K562 (cell line): ENCODE data around the gene CNTNAP3B. TPM values are rescaled to one million over a fixed set of nuclear protein-coding genes. Genes with fewer than 3 reads are reported as not detected.
"Not testable (repeated sequence)": the region's sequence is repeated elsewhere in the genome, so short reads cannot be mapped to it uniquely, and the experiment has no call there.

Experiments used
- ATAC-seq: fragments of 200-7000 bp; cut with Tn5 transposase; 3 replicates; pipeline ENCODE4 v1.9.1; 2020; ENCODE audit warnings: moderate library complexity
- BruUV-seq: library from RNA; stranded (reverse); fragments of 400-500 nt; replicated peaks from 2 replicates; lab custom pipeline; 2021; lab: Mats Ljungman, UMichigan
- CTCF ChIA-PET: fragments of 300-600 bp; formaldehyde crosslinking; extraction: SDS; loops from one replicate; lab custom pipeline; 2021; ENCODE audit warnings: low intra/inter-chr PET ratio; lab: Yijun Ruan, JAX
- POLR2A ChIA-PET: fragments of 300-600, 350-650 bp; sonication (Branson Sonifier 250); formaldehyde crosslinking; extraction: SDS; loops from one replicate; lab custom pipeline; 2021; ENCODE audit warnings: antibody characterized with exemption, inconsistent platforms; lab: Yijun Ruan, JAX
- DNase-seq, 4 experiments: peaks; one replicate each; pipeline versions ENCODE4 v3.0.0 to v3.0.0-alpha.2; 2011 to 2018; ENCODE audit warnings: low spot score in 3 of 4, mixed read lengths in 3 of 4; ENCODE audit errors: extremely low read depth in 1 of 4
- FAIRE-seq: peaks from 2 replicates; lab custom pipeline; 2011; peaks lifted over from hg19 to GRCh38; lab: Jason Lieb, UNC
- H2AFZ ChIP-seq: 2 replicates; pipeline ENCODE4 v1.6.0; 2011; ENCODE audit warnings: low read depth, low read length, control low read depth, inconsistent platforms
- H3K27ac ChIP-seq: fragments of 200-600 bp; 3 replicates; pipeline ENCODE4 v1.8.0; 2011; ENCODE audit warnings: low read depth, mild to moderate bottlenecking, control low read depth, inconsistent platforms, low read length, moderate library complexity, mixed read lengths; ENCODE audit errors: extremely low read depth
- H3K27me3 ChIP-seq, 2 experiments: fragments of 300-600 bp in 1 of 2; 2 replicates in 1 of 2; 3 replicates in 1 of 2; pipeline versions ENCODE4 v1.6.0 to v1.8.0; 2011; ENCODE audit warnings: inconsistent platforms in 2 of 2, low read length in 2 of 2, mild to moderate bottlenecking in 1 of 2, mixed read lengths in 1 of 2, moderate library complexity in 1 of 2; ENCODE audit not compliant: control insufficient read depth in 2 of 2, insufficient read depth in 2 of 2
- H3K36me3 ChIP-seq: fragments of 300-600 bp; 3 replicates; pipeline ENCODE4 v1.8.0; 2011; ENCODE audit warnings: mild to moderate bottlenecking, low read length, inconsistent platforms; ENCODE audit not compliant: control insufficient read depth, insufficient read depth
- H3K4me1 ChIP-seq, 2 experiments: fragments of 200-600 bp in 1 of 2; replicated peaks in 1 of 2; 2 replicates in 1 of 2; 3 replicates in 1 of 2; pipeline versions ENCODE4 v1.5.1 to v1.8.0; 2011; ENCODE audit warnings: inconsistent platforms in 2 of 2, low read length in 2 of 2, mild to moderate bottlenecking in 1 of 2, mixed read lengths in 1 of 2, moderate library complexity in 1 of 2; ENCODE audit not compliant: control insufficient read depth in 2 of 2, insufficient read depth in 2 of 2
- H3K4me2 ChIP-seq: 2 replicates; pipeline ENCODE4 v1.6.1; 2011; ENCODE audit warnings: low read length, control low read depth, inconsistent platforms, mixed read lengths; ENCODE audit not compliant: insufficient read depth
- H3K4me3 ChIP-seq: fragments of 200-600 bp; sonication (generic), shearing (Covaris generic); 2 replicates; pipeline ENCODE4 v1.5.1; 2016; ENCODE audit warnings: control low read depth, inconsistent platforms
- H3K79me2 ChIP-seq: fragments of 200-600 bp; 3 replicates; pipeline ENCODE4 v1.8.0; 2011; ENCODE audit warnings: low read length, inconsistent platforms; ENCODE audit not compliant: control insufficient read depth, insufficient read depth
- H3K9ac ChIP-seq, 2 experiments: 2 replicates each; pipeline versions ENCODE4 v1.6.0 to v1.6.1; 2011; ENCODE audit warnings: low read depth in 2 of 2, low read length in 2 of 2, control low read depth in 1 of 2, inconsistent platforms in 1 of 2, mild to moderate bottlenecking in 1 of 2, mixed read lengths in 1 of 2; ENCODE audit not compliant: insufficient read depth in 1 of 2
- H3K9me1 ChIP-seq: one replicate; pipeline ENCODE4 v1.6.0; 2011; ENCODE audit warnings: inconsistent platforms, mild to moderate bottlenecking, low read length, moderate library complexity; ENCODE audit not compliant: control insufficient read depth, insufficient read depth
- H3K9me3 ChIP-seq: replicated peaks from 2 replicates; pipeline ENCODE4 v1.5.1; 2011; ENCODE audit warnings: low read depth, low read length, inconsistent platforms; ENCODE audit not compliant: control insufficient read depth, insufficient read depth
- H4K20me1 ChIP-seq: replicated peaks from 2 replicates; pipeline ENCODE4 v1.6.1; 2011; ENCODE audit warnings: low read length, inconsistent platforms, mixed read lengths; ENCODE audit not compliant: control insufficient read depth, insufficient read depth
- WGBS: fragments of 100-300 bp; shearing (Covaris generic); methylation state at CpG from one replicate; pipeline ENCODE4 v1.1.6; 2016; ENCODE audit warnings: low coverage, mixed read lengths; ENCODE audit not compliant: insufficient coverage; ENCODE audit errors: missing lambda C conversion rate; 5-methylcytosine and 5-hydroxymethylcytosine counted together
- in situ Hi-C: fragments of 300-500 bp; cut with MboI; formaldehyde crosslinking; loops from 4 replicates; pipeline ENCODE4 v1.15.0; 2018; ENCODE audit warnings: inconsistent platforms, mixed read lengths
- intact Hi-C: fragments of 100-400 bp; cut with micrococcal nuclease; formaldehyde crosslinking; loops from 2 replicates; pipeline ENCODE4 v1.14.2; 2022
- polyA plus RNA-seq, 8 experiments: library from polyadenylated mRNA; depleted of rRNA in 4 of 8; stranded (reverse) in 5 of 8; unstranded in 3 of 8; fragments of >200 nt; fragmentation: Nextera tagmentation in 2 of 8; fragmentation: Illumina TruSeq in 1 of 8; extraction: Ambion mirVana in 2 of 8; extraction: Trizol in 1 of 8; gene quantifications; 2 replicates each; pipeline versions ENCODE4 v1.2.1 to v1.2.3, GENCODE V29; 2011 to 2014; ENCODE audit warnings: inconsistent platforms in 1 of 8, missing spikeins in 1 of 8
- total RNA-seq, 7 experiments: library from RNA; depleted of rRNA in 6 of 7; stranded (reverse); fragments of >200 nt in 6 of 7; fragmentation: Illumina TruSeq in 2 of 7; extraction: Trizol in 2 of 7; gene quantifications; 2 replicates each; pipeline versions ENCODE4 v1.2.1 to v1.2.3, GENCODE V29; 2011 to 2021; ENCODE audit warnings: low replicate concordance in 1 of 7

CNTNAP3B gene
- total and polyA plus RNA-seq, 9 of the 15 experiments (the other 6 are each of a cell fraction or from before 2014, with no cell fraction given), result 0.27 to 1.5 (median 1.00) TPM

- H3K9me1 ChIP-seq, BruUV-seq, H3K79me2 ChIP-seq, ATAC-seq, H3K4me3 ChIP-seq, FAIRE-seq, H3K36me3 ChIP-seq, H3K4me2 ChIP-seq, H3K27me3 ChIP-seq, DNase-seq, intact Hi-C loops, in situ Hi-C loops, POLR2A ChIA-PET, H2AFZ ChIP-seq, CTCF ChIA-PET, H3K9me3 ChIP-seq, H4K20me1 ChIP-seq, H3K4me1 ChIP-seq, H3K9ac ChIP-seq, H3K27ac ChIP-seq: not testable (repeated sequence)
- WGBS, result no CpG with 5 or more reads among the region's 1 CpG
Observed at GRCh38 chr9:42084559-42084952, 44.7 kb downstream of the CNTNAP3B start.

GRCh38 chr9:42083877-42084558 is 45.2 kb downstream of the CNTNAP3B start:
- ATAC-seq, POLR2A ChIA-PET: not testable (repeated sequence)

GRCh38 chr9:42080376-42080775 is 48.9 kb downstream of the CNTNAP3B start:
- H2AFZ ChIP-seq, H3K79me2 ChIP-seq, DNase-seq, BruUV-seq, H3K4me2 ChIP-seq, H3K9me3 ChIP-seq, intact Hi-C loops, in situ Hi-C loops, H3K27ac ChIP-seq, H3K4me3 ChIP-seq, POLR2A ChIA-PET, H3K36me3 ChIP-seq, ATAC-seq, H3K27me3 ChIP-seq, FAIRE-seq, H3K9ac ChIP-seq, CTCF ChIA-PET, H3K9me1 ChIP-seq, H3K4me1 ChIP-seq, H4K20me1 ChIP-seq: not testable (repeated sequence)
- no CpG with 5 or more reads among the region's 2 CpGs for WGBS

More at GRCh38 chr9:42083877-42084558, 45.2 kb downstream of the CNTNAP3B start:
- in situ Hi-C loops, H3K9me1 ChIP-seq, H3K27me3 ChIP-seq, H3K4me2 ChIP-seq, FAIRE-seq, DNase-seq, intact Hi-C loops, H3K79me2 ChIP-seq, H4K20me1 ChIP-seq, H3K27ac ChIP-seq, H3K9me3 ChIP-seq, CTCF ChIA-PET, H3K36me3 ChIP-seq, BruUV-seq, H2AFZ ChIP-seq, H3K4me3 ChIP-seq, H3K4me1 ChIP-seq, H3K9ac ChIP-seq: not testable (repeated sequence)
- 0% methylated on average over 2 of the region's 4 CpGs for WGBS

- H3K9ac ChIP-seq, H3K4me3 ChIP-seq, H3K4me2 ChIP-seq, FAIRE-seq, H2AFZ ChIP-seq, H3K4me1 ChIP-seq, POLR2A ChIA-PET, DNase-seq, H3K9me3 ChIP-seq, intact Hi-C loops, H3K36me3 ChIP-seq, H3K9me1 ChIP-seq, H3K27me3 ChIP-seq, ATAC-seq, BruUV-seq, H4K20me1 ChIP-seq, H3K27ac ChIP-seq, in situ Hi-C loops, H3K79me2 ChIP-seq, CTCF ChIA-PET: not testable (repeated sequence)
- WGBS, result 10% methylated on average over 4 of the region's 5 CpGs
Observed at GRCh38 chr9:42074868-42075267, 54.4 kb downstream of the CNTNAP3B start.
